DOHH2 (cell line): ENCODE measurements around the gene RASA2.

Source experiments
- EZH2phosphoT487 ChIP-seq: fragments of 200-600 bp; sonication (generic); IDR thresholded peaks from 2 replicates; pipeline ENCODE4 v1.6.1; 2017; ENCODE audit warnings: borderline replicate concordance, mild to moderate bottlenecking, antibody characterized with exemption, low read length, moderate library complexity, mixed read lengths
- TF ChIP-seq, protein P1 (sequence below): fragments of 200-600 bp; sonication (generic); IDR thresholded peaks from one replicate; pipeline ENCODE4 v1.5.1; 2014; ENCODE audit warnings: antibody characterized with exemption, mild to moderate bottlenecking, low read depth, low read length; ENCODE audit not compliant: poor library complexity, severe bottlenecking

DNA sequence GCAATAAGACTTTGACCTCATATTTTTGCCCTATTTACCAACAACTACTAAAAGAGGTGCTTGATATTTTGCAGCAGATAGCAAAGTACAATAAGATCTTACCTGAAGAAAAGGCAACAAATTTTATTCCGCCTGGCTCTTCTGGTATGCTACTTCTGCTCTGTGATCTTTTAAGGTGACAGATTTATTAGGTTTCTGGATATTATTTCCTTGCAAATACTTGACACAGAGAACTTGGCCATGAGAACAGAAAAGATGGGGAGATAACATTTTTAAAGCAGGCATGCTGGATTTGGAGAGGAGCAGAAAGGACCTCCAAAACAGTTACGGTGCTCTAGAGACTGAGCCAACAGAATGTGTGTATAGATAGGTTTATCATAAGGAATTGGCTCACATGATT, 164.6 kb downstream of the RASA2 start:
- TF ChIP-seq, protein P1, sequence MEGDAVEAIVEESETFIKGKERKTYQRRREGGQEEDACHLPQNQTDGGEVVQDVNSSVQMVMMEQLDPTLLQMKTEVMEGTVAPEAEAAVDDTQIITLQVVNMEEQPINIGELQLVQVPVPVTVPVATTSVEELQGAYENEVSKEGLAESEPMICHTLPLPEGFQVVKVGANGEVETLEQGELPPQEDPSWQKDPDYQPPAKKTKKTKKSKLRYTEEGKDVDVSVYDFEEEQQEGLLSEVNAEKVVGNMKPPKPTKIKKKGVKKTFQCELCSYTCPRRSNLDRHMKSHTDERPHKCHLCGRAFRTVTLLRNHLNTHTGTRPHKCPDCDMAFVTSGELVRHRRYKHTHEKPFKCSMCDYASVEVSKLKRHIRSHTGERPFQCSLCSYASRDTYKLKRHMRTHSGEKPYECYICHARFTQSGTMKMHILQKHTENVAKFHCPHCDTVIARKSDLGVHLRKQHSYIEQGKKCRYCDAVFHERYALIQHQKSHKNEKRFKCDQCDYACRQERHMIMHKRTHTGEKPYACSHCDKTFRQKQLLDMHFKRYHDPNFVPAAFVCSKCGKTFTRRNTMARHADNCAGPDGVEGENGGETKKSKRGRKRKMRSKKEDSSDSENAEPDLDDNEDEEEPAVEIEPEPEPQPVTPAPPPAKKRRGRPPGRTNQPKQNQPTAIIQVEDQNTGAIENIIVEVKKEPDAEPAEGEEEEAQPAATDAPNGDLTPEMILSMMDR: no peak
- TF ChIP-seq EZH2phosphoT487: no peak
